Stimulated activated CD4-positive, alpha-beta T cell treated with anti-CD3 and anti-CD28 coated beads, Interleukin-15, amount 100 ng/mL, for 48 hours (primary cell): ENCODE data around the gene UST.
"Not testable (repeated sequence)": the region's sequence is repeated elsewhere in the genome, so short reads cannot be mapped to it uniquely, and the experiment has no call there.

Experiments
- DNase-seq, 2 donors: peaks; one replicate each; pipeline ENCODE4 v3.0.0-alpha.2; 2020; ENCODE audit warnings: low read depth in 2 of 2

UST gene

GRCh38 chr6:148736774-148737412 is 9.9 kb upstream of the UST start:
- no peak for DNase-seq

DNA sequence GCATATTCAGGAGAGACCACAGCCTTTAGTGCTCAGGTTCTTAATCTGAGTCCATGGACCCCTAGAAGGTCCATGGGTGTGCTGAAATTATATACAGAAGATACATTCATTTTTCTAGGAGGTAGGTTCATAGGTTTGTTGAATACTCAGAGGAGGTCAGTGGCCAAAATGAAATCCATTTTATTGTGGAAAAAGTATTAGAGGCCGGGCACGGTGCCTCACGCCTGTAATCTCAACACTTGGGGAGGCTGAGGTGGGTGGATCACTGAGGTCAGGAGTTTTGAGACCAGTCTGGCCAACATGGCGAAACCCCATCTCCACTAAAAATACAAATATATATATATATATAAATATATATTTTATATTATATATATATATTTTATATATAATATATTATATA is 9.0 kb upstream of the UST start:
- no peak for DNase-seq

GRCh38 chr6:148738946-148739821 is 7.6 kb upstream of the UST start:
- DNase-seq = no peak

DNA sequence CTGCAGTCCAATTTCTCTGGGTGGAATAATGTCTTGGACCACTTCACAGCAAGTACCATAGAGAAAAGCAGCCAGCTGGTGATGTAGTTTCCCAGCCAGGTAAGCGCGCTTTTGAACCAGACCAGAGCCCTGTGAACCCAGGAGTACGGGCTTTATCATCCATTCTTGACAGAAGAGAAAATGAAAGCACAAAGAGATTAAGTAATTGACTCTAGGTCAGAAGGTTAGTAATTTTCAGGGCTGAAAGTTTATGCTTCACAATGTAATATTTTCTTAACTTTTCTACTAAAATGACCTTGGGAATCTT is 7.1 kb upstream of the UST start:
- no peak for DNase-seq

- DNase-seq = no peak
Measured at GRCh38 chr6:148743476-148743875, 3.4 kb upstream of the UST start.

- no peak for DNase-seq
Measured at GRCh38 chr6:148745926-148746325, 904 bp upstream of the UST start.

- no peak for DNase-seq
Measured at GRCh38 chr6:148747145-148747470, 278 bp downstream of the UST start.

- DNase-seq = no peak
Measured at GRCh38 chr6:148747471-148748165, 788 bp downstream of the UST start.

GRCh38 chr6:148749674-148750073 is 2.8 kb downstream of the UST start:
- DNase-seq = no peak

- no peak for DNase-seq
Measured at GRCh38 chr6:148750838-148751792, 4.3 kb downstream of the UST start.

- no peak for DNase-seq
Measured at GRCh38 chr6:148751793-148752170, 5.0 kb downstream of the UST start.

DNA sequence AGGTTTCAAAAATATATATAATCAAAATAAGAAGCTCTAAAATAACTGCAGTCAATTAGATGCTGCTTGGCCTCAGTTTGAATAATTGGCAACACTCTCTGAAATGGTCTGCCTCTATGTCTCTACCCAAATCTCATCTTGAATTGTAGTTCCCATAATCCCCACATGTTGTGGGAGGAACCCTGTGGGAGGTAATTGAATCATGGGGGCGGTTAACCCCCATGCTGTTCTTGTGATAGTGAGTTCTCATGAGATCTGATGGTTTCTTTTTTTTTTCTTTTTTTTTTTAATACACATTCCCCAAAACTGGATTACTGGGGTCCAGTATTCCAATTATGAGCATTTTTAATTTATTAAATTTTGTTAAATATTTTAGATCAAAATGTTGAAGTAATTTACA is 8.5 kb downstream of the UST start:
- DNase-seq = not testable (repeated sequence)

DNA sequence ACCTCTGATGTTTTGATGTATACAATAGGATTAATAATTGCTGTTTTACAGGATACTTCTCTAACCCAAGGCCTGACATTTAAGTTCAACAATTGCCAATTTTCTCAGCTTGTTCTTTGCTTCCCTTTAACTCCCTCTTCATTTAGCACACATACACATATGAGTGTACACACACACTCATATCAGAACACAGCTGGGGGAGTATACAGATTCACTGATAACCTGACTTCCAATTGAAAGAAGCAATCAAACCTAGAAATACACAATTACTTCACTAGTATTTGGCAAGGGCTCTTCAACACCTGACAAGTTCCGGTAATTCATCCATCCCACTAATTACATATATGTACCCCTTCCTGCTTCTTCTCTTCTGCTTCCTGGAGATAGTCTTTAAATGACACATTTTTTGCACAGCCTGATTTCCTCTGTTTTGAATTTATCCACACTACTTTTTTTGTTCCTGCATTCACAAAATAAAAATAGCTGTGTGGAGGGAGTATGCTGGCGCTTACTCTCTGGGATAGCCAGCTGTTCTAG is 11.2 kb downstream of the UST start:
- no peak for DNase-seq

DNA sequence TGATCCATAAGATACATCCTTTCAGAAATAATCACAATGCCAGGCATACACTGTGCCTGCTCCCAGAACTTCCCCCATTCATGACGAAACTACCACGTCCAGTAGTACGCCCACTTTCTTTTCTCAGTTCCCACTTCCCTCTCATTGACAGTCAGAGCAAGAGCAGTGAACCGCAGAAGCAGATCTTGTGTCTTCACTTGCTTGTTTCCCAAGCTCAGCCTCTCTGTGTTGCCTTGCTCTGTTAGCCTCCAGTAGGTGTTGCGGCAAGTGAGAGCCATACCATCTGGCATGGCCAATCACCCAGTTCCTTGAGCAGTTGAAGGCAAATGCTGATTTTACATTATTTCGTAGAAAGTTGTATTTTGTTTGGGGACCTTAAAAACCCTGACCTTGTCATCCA is 11.7 kb downstream of the UST start:
- no peak for DNase-seq

GRCh38 chr6:148760258-148760534 is 13.4 kb downstream of the UST start:
- DNase-seq = no peak

DNA sequence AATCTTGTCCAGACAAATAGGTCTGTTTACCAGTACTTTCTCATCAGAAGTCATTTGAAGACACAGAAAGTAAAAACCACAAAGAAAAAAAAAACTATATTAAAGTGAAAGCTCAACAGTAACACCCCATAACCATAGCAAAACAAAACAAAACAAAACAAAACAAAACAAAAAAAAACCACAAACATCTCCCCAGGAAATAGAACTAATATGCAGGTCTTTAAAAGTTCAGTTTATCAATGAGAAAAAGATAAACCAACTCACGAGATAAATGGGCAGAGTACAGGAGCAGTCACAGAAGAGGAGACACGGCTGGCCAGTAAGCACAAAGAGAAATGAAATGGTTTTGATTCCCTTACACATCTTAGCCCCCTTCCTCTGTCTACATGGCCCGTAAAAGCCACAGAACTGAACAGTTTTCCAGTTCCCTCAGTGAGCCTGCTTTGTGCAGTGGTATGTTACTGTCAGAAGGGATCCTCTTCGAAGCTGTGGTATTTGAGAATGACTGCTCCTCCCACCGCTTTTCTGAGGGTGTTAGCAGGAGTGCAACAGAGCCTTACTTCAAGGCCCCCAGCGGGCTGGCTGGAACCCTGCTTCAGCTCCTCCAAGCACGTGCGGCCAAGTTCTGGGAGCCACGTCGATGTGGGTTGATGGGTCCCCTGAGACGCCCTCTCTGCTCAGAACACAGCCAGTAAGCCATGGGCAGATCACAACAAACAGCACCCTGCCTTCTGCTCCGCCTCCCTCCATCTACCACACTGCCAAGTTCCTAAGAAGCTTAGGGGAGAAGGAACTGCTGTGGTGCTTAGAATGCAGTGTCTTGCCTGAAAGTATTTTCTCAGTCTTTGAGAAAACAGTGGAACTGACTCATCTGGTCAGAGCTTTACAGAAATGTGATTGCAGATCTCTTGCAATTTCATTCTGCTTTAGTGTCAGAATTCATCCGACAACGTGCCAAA is 14.0 kb downstream of the UST start:
- DNase-seq = peak in 1 of 2 donors; percentile 44

GRCh38 chr6:148761527-148762011 is 14.7 kb downstream of the UST start:
- DNase-seq = no peak

- DNase-seq = no peak
Measured at GRCh38 chr6:148762231-148762630, 15.4 kb downstream of the UST start.

- not testable (repeated sequence) for DNase-seq
Measured at GRCh38 chr6:148764259-148765020, 17.6 kb downstream of the UST start.
